CD8-positive, alpha-beta memory T cell (primary cell): ENCODE data around the gene OR2AJ1. TPM values are rescaled to one million over a fixed set of nuclear protein-coding genes. Genes with fewer than 3 reads are reported as not detected.

ENCODE experiments used
- CTCF ChIA-PET: fragments of 350-600 bp; sonication (Branson Sonifier 250); formaldehyde crosslinking; loops from one replicate; lab custom pipeline; 2021; ENCODE audit warnings: antibody characterized with exemption; lab: Charles Lee
- POLR2A ChIA-PET: fragments of 350-600 bp; sonication (Branson Sonifier 250); formaldehyde crosslinking; loops from one replicate; lab custom pipeline; 2021; ENCODE audit warnings: antibody characterized with exemption; lab: Charles Lee
- DNase-seq, 5 donors: peaks; one replicate each; pipeline versions ENCODE4 v3.0.0 to v3.0.0-alpha.2; 2020 to 2022; ENCODE audit warnings: mixed read lengths in 1 of 5
- H3K27ac ChIP-seq: one replicate; pipeline ENCODE4 v1.7.0; 2013; ENCODE audit warnings: low read depth, mild to moderate bottlenecking, low read length, moderate library complexity
- H3K27me3 ChIP-seq: 2 replicates; pipeline ENCODE4 v1.7.0; 2013; ENCODE audit warnings: low read length, mild to moderate bottlenecking; ENCODE audit not compliant: insufficient read depth, poor library complexity, severe bottlenecking
- H3K36me3 ChIP-seq: 2 replicates; pipeline ENCODE4 v1.7.0; 2013; ENCODE audit warnings: mild to moderate bottlenecking, low read length, moderate library complexity; ENCODE audit not compliant: insufficient read depth
- H3K4me1 ChIP-seq: 2 replicates; pipeline ENCODE4 v1.7.0; 2013; ENCODE audit warnings: mild to moderate bottlenecking, low read length, moderate library complexity; ENCODE audit not compliant: insufficient read depth
- H3K4me3 ChIP-seq: 2 replicates; pipeline ENCODE4 v1.7.0; 2013; ENCODE audit warnings: mild to moderate bottlenecking, low read length
- H3K9me3 ChIP-seq: 2 replicates; pipeline ENCODE4 v1.7.0; 2013; ENCODE audit warnings: mild to moderate bottlenecking, low read length
- H3K27ac Mint-ChIP-seq, 8 donors: one replicate each; pipeline ENCODE4 v1.8.0; 2020 to 2021; ENCODE audit warnings: mixed read lengths in 8 of 8, mild to moderate bottlenecking in 6 of 8, inconsistent platforms in 3 of 8, moderate library complexity in 3 of 8
- H3K27me3 Mint-ChIP-seq, 2 donors: one replicate each; pipeline ENCODE4 v1.8.0; 2020 to 2021; ENCODE audit warnings: mixed read lengths in 2 of 2, mild to moderate bottlenecking in 1 of 2, moderate library complexity in 1 of 2
- H3K36me3 Mint-ChIP-seq, 3 donors: one replicate each; pipeline ENCODE4 v1.8.0; 2020 to 2021; ENCODE audit warnings: mixed read lengths in 3 of 3, inconsistent platforms in 1 of 3, mild to moderate bottlenecking in 1 of 3
- H3K4me1 Mint-ChIP-seq, 3 donors: one replicate each; pipeline ENCODE4 v1.8.0; 2020 to 2021; ENCODE audit warnings: mixed read lengths in 3 of 3, inconsistent platforms in 1 of 3, mild to moderate bottlenecking in 1 of 3
- H3K4me3 Mint-ChIP-seq, 7 donors: one replicate each; pipeline ENCODE4 v1.8.0; 2020 to 2021; ENCODE audit warnings: mixed read lengths in 7 of 7, mild to moderate bottlenecking in 6 of 7, moderate library complexity in 4 of 7, inconsistent platforms in 2 of 7
- H3K9me3 Mint-ChIP-seq, 5 donors: one replicate each; pipeline ENCODE4 v1.8.0; 2020 to 2022; ENCODE audit warnings: mixed read lengths in 5 of 5, mild to moderate bottlenecking in 3 of 5, moderate library complexity in 2 of 5, inconsistent platforms in 1 of 5
- polyA plus RNA-seq: library from polyadenylated mRNA; unstranded; fragments of 300-500 nt; fragmentation: Illumina TruSeq; gene quantifications from one replicate; pipeline ENCODE4 v1.2.3, GENCODE V29; 2021
- total RNA-seq, 2 experiments: library from RNA; stranded (reverse); gene quantifications; one replicate each; pipeline ENCODE4 v1.2.3, GENCODE V29; 2021

Gene OR2AJ1
- total and polyA plus RNA-seq, 3 experiments from 2014 or later, result not detected

DNA sequence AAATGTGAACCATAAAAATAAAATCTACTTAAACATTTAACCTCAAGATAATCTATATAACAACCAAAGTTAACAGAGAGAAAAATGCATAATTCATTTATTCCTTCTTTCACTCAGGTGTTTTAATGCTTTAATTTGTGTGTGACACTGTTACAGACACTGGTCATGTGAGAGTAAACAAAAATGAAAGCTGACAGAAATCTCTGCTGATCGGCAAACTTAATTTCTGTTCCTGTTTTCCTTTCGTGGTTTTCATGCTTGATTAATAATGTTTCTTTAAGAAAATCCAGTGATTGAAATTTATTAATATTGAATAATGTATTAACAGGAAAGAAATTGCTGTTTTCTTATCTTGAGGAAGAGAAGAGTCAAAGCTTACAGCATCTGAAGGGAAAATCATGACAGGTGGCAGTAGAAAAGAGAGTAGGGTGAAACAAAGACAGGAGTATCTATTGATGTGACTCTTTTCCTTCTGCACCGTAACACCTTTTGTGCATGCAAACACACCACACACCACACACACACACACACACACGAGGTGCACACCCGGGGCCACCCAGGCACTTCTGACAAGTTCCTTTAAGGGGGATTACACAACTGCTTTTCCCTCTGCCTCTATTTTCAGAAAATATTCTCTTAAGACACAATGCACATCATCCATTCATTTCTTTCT lies 42.0 kb downstream of the OR2AJ1 start:
- Mint-ChIP-seq H3K36me3 (no peaks in the 10 kb centered on the region), H3K27me3 (no peaks in the 10 kb centered on the region), H3K4me1 (no peaks in the 10 kb centered on the region), H3K9me3 (peaks cover 0 to 5% (median 2%) of the 10 kb centered on the region in 5 donors), H3K27ac (no peak overlapping the region), H3K4me3 (no peak overlapping the region)
- no peaks in the 10 kb centered on the region for H3K27me3 ChIP-seq
- no peaks in the 10 kb centered on the region for H3K36me3 ChIP-seq
- no peak for DNase-seq
- ChIA-PET CTCF (no interaction called here), POLR2A (no interaction called here)
- no peak overlapping the region for H3K27ac ChIP-seq
- H3K9me3 ChIP-seq, result no peaks in the 10 kb centered on the region
- H3K4me1 ChIP-seq, result no peaks in the 10 kb centered on the region
- H3K4me3 ChIP-seq, result no peak overlapping the region

Other genes with a start within 250 kb of the OR2AJ1 start
- not detected for gene OR13G1, start 245.2 kb upstream of the OR2AJ1 start, total RNA-seq
- gene OR13G1, start 245.2 kb upstream of the OR2AJ1 start, polyA plus RNA-seq, result not detected
- gene OR6F1, start 208.2 kb upstream of the OR2AJ1 start, total RNA-seq, result not detected
- not detected for gene OR6F1, start 208.2 kb upstream of the OR2AJ1 start, polyA plus RNA-seq
- not detected for gene OR14K1, start 186.3 kb upstream of the OR2AJ1 start, total RNA-seq
- not detected for gene OR14K1, start 186.3 kb upstream of the OR2AJ1 start, polyA plus RNA-seq
- gene OR14A2, start 176.7 kb upstream of the OR2AJ1 start, total RNA-seq, result not detected
- gene OR14A2, start 176.7 kb upstream of the OR2AJ1 start, polyA plus RNA-seq, result not detected
- not detected for gene OR1C1, start 164.3 kb upstream of the OR2AJ1 start, total RNA-seq
- gene OR1C1, start 164.3 kb upstream of the OR2AJ1 start, polyA plus RNA-seq, result not detected
- gene OR14A16, start 100.8 kb upstream of the OR2AJ1 start, total RNA-seq, result not detected
- not detected for gene OR14A16, start 100.8 kb upstream of the OR2AJ1 start, polyA plus RNA-seq
- gene OR11L1, start 83.0 kb upstream of the OR2AJ1 start, total RNA-seq, result not detected
- gene OR11L1, start 83.0 kb upstream of the OR2AJ1 start, polyA plus RNA-seq, result not detected
- under 1 TPM; 0.09 to 0.16 TPM for gene TRIM58, start 67.7 kb upstream of the OR2AJ1 start, total RNA-seq
- gene TRIM58, start 67.7 kb upstream of the OR2AJ1 start, polyA plus RNA-seq, result 0.08 TPM
- not detected for gene OR2W3, start 29.3 kb upstream of the OR2AJ1 start, total RNA-seq
- not detected for gene OR2W3, start 29.3 kb upstream of the OR2AJ1 start, polyA plus RNA-seq
- not detected for gene OR2T8, start 4.6 kb upstream of the OR2AJ1 start, total RNA-seq
- not detected for gene OR2T8, start 4.6 kb upstream of the OR2AJ1 start, polyA plus RNA-seq
- gene OR2L8, start 24.0 kb downstream of the OR2AJ1 start, total RNA-seq, result not detected
- not detected for gene OR2L8, start 24.0 kb downstream of the OR2AJ1 start, polyA plus RNA-seq
- gene OR2AK2, start 40.3 kb downstream of the OR2AJ1 start, total RNA-seq, result not detected
- not detected for gene OR2AK2, start 40.3 kb downstream of the OR2AJ1 start, polyA plus RNA-seq
- gene OR2L5, start 88.8 kb downstream of the OR2AJ1 start, total RNA-seq, result not detected
- gene OR2L5, start 88.8 kb downstream of the OR2AJ1 start, polyA plus RNA-seq, result not detected
- gene OR2L2, start 105.2 kb downstream of the OR2AJ1 start, total RNA-seq, result not detected
- gene OR2L2, start 105.2 kb downstream of the OR2AJ1 start, polyA plus RNA-seq, result not detected
- not detected for gene OR2L3, start 121.9 kb downstream of the OR2AJ1 start, total RNA-seq
- not detected for gene OR2L3, start 121.9 kb downstream of the OR2AJ1 start, polyA plus RNA-seq
- not detected for gene OR2L13, start 170.3 kb downstream of the OR2AJ1 start, total RNA-seq
- not detected for gene OR2L13, start 170.3 kb downstream of the OR2AJ1 start, polyA plus RNA-seq
- not detected for gene OR2M5, start 220.3 kb downstream of the OR2AJ1 start, total RNA-seq
- not detected for gene OR2M5, start 220.3 kb downstream of the OR2AJ1 start, polyA plus RNA-seq
- gene OR2M2, start 249.9 kb downstream of the OR2AJ1 start, total RNA-seq, result not detected
- gene OR2M2, start 249.9 kb downstream of the OR2AJ1 start, polyA plus RNA-seq, result not detected